Measurements from ENCODE around the gene SAXO2.
"Not testable (repeated sequence)": the region's sequence is repeated elsewhere in the genome, so short reads cannot be mapped to it uniquely, and the experiment has no call there.

Gene SAXO2

DNA sequence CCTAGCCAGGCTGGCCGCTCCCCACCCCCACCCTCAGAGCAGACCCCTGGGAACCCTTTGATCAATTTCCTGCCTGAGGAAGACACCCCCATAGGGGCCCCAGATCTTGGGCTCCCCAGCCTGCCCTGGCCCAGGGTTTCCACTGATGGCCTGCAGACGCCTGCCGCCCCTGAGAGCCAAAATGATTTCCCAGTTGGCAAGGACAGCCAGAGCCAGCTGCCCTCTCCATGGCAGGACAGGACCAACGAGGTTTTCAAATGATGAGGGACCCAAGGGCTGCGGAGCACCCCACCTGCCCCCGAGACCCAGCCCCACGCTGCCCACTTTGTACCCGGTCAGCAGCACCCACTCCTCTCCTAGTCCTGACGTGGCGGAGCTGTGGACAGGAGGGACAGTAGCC lies 64.8 kb downstream of the SAXO2 start:
- not testable (repeated sequence) for H2AFZ ChIP-seq (ENCODE audit: low read depth, low read length); H3K27ac ChIP-seq (ENCODE audit: low read length); H3K4me3 ChIP-seq (ENCODE audit: low read length); H3K79me2 ChIP-seq (ENCODE audit: low read length); H3K27me3 ChIP-seq (ENCODE audit: low read depth, low read length); H3K9me3 ChIP-seq (ENCODE audit: insufficient read depth, low read length); H3K4me1 ChIP-seq (ENCODE audit: low read length); H3K4me2 ChIP-seq (ENCODE audit: low read length); H3K9ac ChIP-seq (ENCODE audit: low read length); H4K20me1 ChIP-seq (ENCODE audit: insufficient read depth, low read length); H3K36me3 ChIP-seq (replicated peaks; ENCODE audit: low read depth, low read length)

DNA sequence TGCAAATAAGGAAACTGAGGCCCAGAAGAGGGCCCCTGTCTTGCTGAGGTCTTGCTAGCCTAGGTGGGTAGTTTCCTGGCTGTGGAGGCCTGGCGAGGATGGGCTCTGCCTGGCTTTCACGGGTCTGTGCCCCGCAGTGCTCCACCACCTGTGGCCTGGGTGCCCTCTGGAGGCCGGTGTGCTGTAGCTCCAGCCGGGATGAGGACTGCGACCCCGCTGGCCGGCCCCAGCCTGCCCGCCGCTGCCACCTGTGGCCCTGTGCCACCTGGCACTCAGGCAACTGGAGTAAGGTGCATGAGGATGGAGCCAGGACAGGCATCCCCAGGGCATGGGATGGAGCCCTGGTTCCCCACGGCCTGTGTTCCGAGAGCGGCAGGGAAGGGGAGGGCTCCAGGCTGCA lies 66.4 kb downstream of the SAXO2 start:
- not testable (repeated sequence) for H3K4me2 ChIP-seq (ENCODE audit: low read length); H3K79me2 ChIP-seq (ENCODE audit: low read length); H3K27ac ChIP-seq (ENCODE audit: low read length); H4K20me1 ChIP-seq (ENCODE audit: insufficient read depth, low read length); H3K27me3 ChIP-seq (ENCODE audit: low read depth, low read length); H3K9ac ChIP-seq (ENCODE audit: low read length); H3K4me3 ChIP-seq (ENCODE audit: low read length); H3K36me3 ChIP-seq (replicated peaks; ENCODE audit: low read depth, low read length); H3K9me3 ChIP-seq (ENCODE audit: insufficient read depth, low read length); H3K4me1 ChIP-seq (ENCODE audit: low read length); H2AFZ ChIP-seq (ENCODE audit: low read depth, low read length)

DNA sequence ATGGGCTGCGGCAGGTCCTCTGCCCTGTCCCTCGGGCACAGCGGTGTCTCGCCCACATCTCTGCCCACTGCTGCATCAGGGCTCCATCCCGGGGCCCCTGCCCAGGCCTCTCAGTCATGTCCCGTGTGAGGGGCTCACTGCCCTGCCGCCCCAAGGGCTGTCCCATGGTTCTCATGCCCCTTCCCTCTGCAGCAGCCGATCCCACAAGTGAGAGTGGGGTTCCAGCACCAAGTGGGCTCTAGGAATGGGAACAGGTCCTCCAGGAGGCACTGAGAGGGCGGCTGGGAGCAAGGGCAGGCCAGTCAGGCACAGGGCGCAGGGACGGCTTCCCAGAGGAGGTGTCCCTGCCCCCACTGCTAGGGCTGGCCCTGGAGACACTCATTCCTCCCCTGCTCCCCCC lies 68.3 kb downstream of the SAXO2 start:
- not testable (repeated sequence) for H3K4me1 ChIP-seq (ENCODE audit: low read length); H3K4me2 ChIP-seq (ENCODE audit: low read length); H3K9me3 ChIP-seq (ENCODE audit: insufficient read depth, low read length); H3K4me3 ChIP-seq (ENCODE audit: low read length); H3K27me3 ChIP-seq (ENCODE audit: low read depth, low read length); H3K79me2 ChIP-seq (ENCODE audit: low read length); H2AFZ ChIP-seq (ENCODE audit: low read depth, low read length); H4K20me1 ChIP-seq (ENCODE audit: insufficient read depth, low read length); H3K9ac ChIP-seq (ENCODE audit: low read length); H3K36me3 ChIP-seq (replicated peaks; ENCODE audit: low read depth, low read length); H3K27ac ChIP-seq (ENCODE audit: low read length)

DNA sequence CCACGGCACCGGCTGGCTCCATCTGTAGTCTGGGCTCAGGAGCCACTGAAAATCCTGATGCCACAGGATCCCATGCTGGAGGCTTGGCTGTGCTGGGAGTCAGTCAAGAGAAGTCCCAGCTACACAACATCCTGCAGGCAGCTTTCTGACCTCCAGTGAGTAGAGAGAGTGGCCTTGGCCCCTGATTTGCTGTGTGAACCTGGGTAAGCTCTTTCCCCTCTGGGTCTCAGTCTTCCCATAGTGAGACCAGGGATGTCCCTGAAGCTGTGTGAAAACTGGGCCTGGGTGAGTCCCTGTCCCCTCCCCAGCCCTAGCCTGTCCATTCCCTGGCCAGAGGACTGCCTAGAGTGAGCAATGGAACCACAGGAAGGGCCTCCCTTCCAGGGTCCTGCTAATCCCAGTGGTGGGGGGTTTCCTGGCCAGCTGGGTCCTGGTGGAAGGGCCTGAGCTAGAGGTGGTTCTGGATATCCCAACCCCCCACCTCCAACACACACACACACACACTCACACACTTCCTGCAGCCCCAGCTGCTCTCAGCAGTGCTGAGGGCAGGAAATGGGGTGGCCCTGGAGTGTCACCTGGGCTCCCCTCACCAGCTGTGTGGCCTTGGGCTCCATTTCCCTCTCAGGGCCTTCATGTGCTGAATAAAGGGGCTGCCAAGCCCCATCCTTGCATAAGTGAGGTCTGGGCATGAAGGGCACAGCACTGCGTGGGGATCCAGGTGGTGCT lies 69.1 kb downstream of the SAXO2 start:
- not testable (repeated sequence) for H3K27ac ChIP-seq (ENCODE audit: low read length); H3K79me2 ChIP-seq (ENCODE audit: low read length); H4K20me1 ChIP-seq (ENCODE audit: insufficient read depth, low read length); H3K4me1 ChIP-seq (ENCODE audit: low read length); H3K4me2 ChIP-seq (ENCODE audit: low read length); H3K36me3 ChIP-seq (replicated peaks; ENCODE audit: low read depth, low read length); H3K4me3 ChIP-seq (ENCODE audit: low read length); H3K9me3 ChIP-seq (ENCODE audit: insufficient read depth, low read length); H3K27me3 ChIP-seq (ENCODE audit: low read depth, low read length); H2AFZ ChIP-seq (ENCODE audit: low read depth, low read length); H3K9ac ChIP-seq (ENCODE audit: low read length)

DNA sequence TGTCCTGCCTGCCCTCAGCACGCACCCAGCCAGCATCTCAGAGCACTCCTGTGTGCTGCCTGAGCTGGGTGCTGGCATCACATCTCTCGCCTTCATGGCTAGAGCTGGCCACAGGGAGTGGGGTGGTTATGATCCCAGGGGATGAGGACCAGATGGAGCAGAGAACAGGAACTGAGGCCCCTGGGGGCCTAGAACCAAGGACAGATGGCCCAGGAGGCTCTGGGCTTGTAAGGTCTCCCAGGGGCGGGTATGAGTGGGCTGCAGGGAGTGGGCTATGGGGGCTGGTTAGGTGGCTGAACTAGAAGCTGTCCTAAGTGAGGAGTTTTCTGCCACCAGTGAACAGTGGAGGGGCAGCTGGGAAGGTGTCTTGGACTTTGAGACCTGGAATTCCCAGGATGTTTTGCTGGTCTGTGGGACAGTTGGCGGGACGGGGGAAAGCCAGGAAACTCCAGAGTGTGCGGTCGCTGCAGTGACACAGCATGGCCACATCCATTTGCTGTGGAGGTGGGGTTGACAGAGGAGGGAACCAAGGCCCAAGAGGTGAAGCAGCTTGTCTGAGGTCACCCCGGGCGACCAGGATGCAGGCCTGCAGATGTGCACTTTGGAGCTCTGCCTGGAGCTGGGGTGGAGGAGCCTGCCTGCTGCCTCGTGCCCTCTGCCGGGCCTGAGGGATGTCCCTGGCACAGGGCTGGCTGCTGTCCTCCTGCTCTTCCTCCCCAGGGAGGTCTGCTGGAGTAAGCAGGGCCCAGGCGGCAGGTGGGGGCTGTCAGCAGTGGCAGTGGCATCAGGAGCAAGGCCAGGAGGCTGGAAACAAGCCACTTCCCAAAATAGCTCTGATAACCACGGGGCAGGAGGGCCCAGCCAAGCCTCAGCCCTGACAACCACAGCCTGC lies 70.3 kb downstream of the SAXO2 start:
- not testable (repeated sequence) for H3K4me1 ChIP-seq (ENCODE audit: low read length); H4K20me1 ChIP-seq (ENCODE audit: insufficient read depth, low read length); H3K4me3 ChIP-seq (ENCODE audit: low read length); H3K79me2 ChIP-seq (ENCODE audit: low read length); H3K36me3 ChIP-seq (replicated peaks; ENCODE audit: low read depth, low read length); H2AFZ ChIP-seq (ENCODE audit: low read depth, low read length); H3K27ac ChIP-seq (ENCODE audit: low read length); H3K9ac ChIP-seq (ENCODE audit: low read length); H3K27me3 ChIP-seq (ENCODE audit: low read depth, low read length); H3K4me2 ChIP-seq (ENCODE audit: low read length); H3K9me3 ChIP-seq (ENCODE audit: insufficient read depth, low read length)

DNA sequence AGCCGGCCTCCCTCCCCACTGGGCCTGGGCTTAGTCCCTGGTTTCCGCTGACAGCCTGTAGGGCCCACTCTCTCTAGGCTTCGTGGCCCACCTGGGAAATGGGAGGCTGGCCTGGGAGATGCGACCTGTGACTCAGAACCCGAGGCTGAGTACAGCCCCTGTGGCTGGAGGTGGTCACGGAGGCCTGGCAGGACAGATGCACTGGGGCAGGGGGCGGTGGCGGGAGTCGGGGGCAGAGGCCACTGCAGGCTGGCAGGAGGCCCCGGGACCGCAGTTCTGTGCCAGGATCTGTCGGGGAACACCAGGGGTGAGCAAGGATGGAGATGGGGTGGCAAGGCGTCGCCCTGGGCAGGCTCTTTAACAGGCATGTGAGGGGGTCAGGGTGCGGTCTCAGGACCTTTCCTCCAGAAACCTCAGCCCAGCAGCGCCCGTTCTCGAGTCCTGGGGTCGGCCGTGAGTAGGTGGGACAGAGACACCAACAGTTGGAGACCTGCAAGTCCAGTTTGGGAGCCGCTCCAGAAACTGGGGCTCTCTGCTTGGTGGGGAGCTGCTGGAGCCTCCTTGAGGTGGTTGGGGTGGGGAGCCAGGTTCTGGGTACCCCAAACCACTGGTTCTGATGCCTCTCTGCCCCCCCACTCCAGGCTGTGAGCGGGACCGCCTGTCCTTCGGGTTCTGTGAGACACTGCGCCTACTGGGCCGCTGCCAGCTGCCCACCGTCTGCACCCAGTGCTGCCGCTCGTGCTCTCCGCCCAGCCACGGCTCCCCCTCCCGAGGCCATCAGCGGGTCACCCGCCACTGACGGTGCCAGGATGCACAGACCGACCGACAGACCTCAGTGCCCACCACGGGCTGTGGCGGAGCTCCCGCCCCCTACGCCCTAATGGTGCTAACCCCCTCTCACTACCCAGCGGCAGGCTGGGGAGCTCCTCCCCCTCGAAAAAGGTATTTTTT lies 71.3 kb downstream of the SAXO2 start:
- not testable (repeated sequence) for H2AFZ ChIP-seq (ENCODE audit: low read depth, low read length); H3K9me3 ChIP-seq (ENCODE audit: insufficient read depth, low read length); H3K4me1 ChIP-seq (ENCODE audit: low read length); H3K27me3 ChIP-seq (ENCODE audit: low read depth, low read length); H3K9ac ChIP-seq (ENCODE audit: low read length); H3K79me2 ChIP-seq (ENCODE audit: low read length); H3K4me2 ChIP-seq (ENCODE audit: low read length); H4K20me1 ChIP-seq (ENCODE audit: insufficient read depth, low read length); H3K36me3 ChIP-seq (replicated peaks; ENCODE audit: low read depth, low read length); H3K4me3 ChIP-seq (ENCODE audit: low read length); H3K27ac ChIP-seq (ENCODE audit: low read length)

All from OCI-LY3 (cell line).